ENCODE measurements around the gene CYP4F12.

Gene CYP4F12

GRCh38 chr19:15683411-15683810, 10.5 kb downstream of the CYP4F12 start:
- TF ChIP-seq CTCF (IDR thresholded peaks at IDR 0.05; ENCODE audit: low read depth, low read length) = no peak
- DNase-seq (ENCODE audit: extremely low read depth, low read depth) = no peak

DNA sequence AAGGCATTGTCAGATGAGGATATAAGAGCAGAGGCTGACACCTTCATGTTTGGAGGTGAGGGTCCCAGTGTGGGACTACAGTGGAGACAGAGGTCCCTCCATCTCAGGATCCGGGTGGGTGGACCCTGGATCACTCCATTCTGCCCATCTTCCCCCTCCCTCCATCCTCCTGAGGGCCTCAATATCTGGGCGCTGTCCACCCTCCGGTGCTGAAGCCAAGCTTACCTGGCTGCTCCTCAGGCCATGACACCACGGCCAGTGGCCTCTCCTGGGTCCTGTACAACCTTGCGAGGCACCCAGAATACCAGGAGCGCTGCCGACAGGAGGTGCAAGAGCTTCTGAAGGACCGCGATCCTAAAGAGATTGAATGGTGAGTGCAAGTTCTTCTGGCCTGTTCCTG, 11.9 kb downstream of the CYP4F12 start:
- no peak for DNase-seq (ENCODE audit: extremely low read depth, low read depth)
- no peak for TF ChIP-seq CTCF (IDR thresholded peaks at IDR 0.05; ENCODE audit: low read depth, low read length)

DNA sequence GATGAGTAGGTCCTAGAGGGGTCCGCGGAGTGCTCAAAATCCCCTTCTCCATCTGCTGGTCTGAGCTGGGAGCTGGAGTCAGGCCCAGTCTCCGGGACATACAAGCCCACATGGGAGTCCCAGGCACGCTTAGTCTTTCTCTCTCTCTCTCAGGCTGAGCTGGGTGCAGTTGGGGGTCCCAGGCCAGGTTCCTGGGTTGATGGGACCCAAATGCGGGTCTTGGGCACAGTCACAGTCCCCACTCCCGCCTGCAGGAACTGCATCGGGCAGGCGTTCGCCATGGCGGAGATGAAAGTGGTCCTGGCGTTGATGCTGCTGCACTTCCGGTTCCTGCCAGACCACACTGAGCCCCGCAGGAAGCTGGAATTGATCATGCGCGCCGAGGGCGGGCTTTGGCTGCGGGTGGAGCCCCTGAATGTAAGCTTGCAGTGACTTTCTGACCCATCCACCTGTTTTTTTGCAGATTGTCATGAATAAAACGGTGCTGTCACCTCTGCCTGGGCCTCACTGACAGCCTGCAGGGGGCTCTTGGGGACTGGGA, 23.8 kb downstream of the CYP4F12 start:
- no peak for TF ChIP-seq CTCF (IDR thresholded peaks at IDR 0.05; ENCODE audit: low read depth, low read length)
- DNase-seq (ENCODE audit: extremely low read depth, low read depth) = no peak

DNA sequence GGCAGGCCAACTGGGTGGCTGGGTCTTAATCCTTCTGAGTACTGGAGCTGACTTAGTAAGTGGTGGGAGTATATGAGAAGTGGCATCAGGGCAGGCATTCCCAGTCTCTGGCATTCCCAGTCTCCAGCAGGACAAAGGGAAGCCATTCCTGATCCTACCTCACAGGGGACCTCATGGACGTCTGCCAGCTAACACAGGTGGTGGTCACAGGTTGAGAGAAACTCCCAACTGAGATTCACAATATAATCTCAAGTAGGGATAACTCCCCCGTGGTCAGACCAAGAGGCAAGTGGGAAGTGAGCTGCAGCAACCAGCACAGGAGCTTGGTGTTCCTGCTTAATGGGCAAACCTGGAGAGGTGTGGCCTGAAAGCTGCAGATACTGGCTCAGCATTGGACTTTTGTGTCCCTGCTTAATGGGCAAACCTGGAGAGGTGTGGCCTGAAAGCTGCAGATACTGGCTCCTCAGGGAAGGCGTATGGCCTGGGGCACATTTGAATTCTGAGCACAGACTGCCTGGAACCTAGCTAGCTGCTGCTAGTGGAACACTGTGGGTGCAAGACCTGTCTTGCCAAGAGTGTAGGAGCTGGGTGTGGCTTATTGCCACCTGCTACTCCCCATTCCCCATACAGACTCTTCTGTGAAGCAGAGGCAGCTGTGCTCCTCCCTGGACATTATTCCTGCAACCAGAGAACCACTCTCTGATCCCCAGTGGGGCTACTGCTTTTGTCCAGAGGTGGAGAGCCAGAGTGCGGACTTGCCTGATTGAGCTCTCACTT, 29.1 kb downstream of the CYP4F12 start:
- DNase-seq (ENCODE audit: extremely low read depth, low read depth) = no peak
- TF ChIP-seq CTCF (IDR thresholded peaks at IDR 0.05; ENCODE audit: low read depth, low read length) = no peak

DNA sequence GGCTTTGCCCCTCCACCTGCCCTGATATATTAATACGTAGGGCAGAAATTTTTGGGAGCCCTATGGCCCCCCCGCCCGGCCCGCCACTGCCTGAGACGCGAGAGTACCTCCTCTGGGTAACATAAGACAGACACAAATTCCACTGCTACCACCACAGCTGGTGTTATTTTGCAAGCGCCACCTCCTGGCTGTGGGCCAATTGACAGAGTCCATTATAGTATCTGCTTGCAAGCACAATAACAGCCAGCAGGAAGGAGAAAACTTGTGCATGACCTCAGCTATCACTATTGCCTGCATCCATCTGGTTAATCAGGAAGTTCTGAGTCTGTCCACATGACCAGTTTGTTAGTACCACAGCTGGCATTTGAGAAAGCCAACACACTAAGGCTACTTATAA, 29.6 kb downstream of the CYP4F12 start:
- DNase-seq (ENCODE audit: extremely low read depth, low read depth) = no peak

DNA sequence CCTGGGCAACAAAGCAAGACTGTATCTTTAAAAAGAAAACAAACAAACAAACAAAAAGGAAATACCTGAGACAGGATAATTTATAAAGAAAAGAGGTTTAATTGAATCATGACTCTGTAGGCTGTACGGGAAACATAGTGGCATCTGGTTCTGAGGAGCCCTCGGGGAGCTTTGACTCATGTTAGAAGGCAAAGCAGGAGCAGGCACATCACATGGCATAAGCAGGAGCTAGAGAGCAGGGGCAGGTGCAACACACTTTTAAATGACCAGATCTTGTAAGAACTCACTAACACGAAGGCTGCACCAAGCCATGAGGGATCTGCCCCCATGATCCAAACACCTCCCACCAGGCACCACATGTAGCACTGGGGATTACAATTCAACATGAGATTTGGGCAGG, 41.8 kb downstream of the CYP4F12 start:
- no peak for DNase-seq (ENCODE audit: extremely low read depth, low read depth)
- TF ChIP-seq CTCF (IDR thresholded peaks at IDR 0.05; ENCODE audit: low read depth, low read length) = no peak

More for the DNA sequence above, 29.6 kb downstream of the CYP4F12 start:
- TF ChIP-seq CTCF (IDR thresholded peaks at IDR 0.05; ENCODE audit: low read depth, low read length) = no peak

DNA sequence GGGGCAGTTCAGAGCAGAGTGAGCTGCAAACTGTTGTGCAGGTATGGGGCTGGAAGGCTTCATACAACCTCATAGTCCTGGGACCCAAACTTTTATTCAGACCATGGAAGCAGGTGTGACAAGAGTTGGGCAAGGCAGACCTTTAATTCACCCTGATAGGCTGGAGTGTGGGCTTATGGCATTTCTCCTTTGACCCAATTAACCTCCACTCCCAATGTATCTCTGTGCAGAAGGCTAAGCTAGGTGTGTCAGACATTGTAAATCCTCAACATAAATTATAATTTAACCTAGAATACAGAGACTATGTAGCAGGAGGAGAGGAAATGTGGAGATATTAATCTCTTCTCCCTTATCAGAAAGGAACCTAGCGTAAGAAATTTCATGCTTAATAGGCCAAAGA, 42.8 kb downstream of the CYP4F12 start:
- DNase-seq (ENCODE audit: extremely low read depth, low read depth) = no peak
- TF ChIP-seq CTCF (IDR thresholded peaks at IDR 0.05; ENCODE audit: low read depth, low read length) = no peak
